Measurements from ENCODE around the gene ASXL2.
"Not testable (repeated sequence)": the region's sequence is repeated elsewhere in the genome, so short reads cannot be mapped to it uniquely, and the experiment has no call there.

Gene ASXL2

GRCh38 chr2:25891672-25892071 lies 13.4 kb upstream of the ASXL2 start:
- DNase-seq, result no peak

- no peak for DNase-seq
Measured at GRCh38 chr2:25887624-25888242, 9.4 kb upstream of the ASXL2 start.

GRCh38 chr2:25885933-25886332 lies 7.6 kb upstream of the ASXL2 start:
- no peak for DNase-seq

GRCh38 chr2:25881764-25882163 lies 3.5 kb upstream of the ASXL2 start:
- DNase-seq, result no peak

DNA sequence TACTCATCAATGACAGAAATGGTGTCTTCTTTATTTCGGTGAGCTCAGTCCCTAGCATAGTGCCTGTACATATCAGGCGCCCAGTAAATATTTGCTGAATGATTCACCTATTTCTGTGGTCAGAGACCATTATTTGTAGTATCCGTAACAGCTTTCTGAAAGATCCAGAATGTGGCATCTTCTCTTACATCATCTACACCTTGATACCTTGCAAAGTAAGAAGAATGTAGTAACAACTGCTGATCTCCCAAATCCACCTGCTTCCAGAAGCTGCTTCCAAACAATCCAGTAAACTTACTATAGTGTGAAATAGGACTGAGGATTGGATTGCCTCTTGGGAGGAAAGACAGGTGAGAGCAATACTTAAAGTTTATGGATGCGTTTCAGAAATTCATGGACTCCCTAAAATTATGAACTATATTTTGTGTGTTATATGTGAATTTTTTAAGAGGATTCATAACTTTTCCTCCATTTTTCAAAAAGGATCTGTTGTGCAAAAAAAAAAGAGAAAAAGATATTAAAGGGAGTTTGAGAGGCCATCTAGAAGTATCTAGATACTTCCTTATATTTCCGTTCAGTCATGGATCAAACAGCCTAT lies 945 bp upstream of the ASXL2 start:
- no peak for DNase-seq

GRCh38 chr2:25877431-25878360 lies 591 bp downstream of the ASXL2 start:
- peak; percentile 81 for DNase-seq

DNA sequence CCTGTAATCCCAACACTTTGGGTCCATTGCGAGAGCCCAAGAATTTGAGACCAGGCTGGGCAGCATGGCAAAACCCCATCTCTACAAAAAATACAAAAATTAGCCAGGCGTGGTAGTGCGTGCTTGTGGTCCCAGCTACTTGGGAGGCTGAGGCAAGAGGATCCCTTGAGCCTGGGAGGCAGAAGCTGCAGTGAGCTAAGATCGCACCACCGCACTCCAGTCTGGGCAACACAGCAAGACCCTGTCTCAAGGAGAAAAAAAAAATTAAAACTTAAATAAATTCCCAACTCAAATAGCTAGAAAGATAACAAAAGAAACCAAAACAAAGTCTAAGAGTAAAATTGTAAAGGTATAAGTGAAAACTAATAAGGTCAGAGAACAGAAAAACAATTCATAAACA lies 6.2 kb downstream of the ASXL2 start:
- DNase-seq, result no peak

GRCh38 chr2:25867396-25868003 lies 10.8 kb downstream of the ASXL2 start:
- DNase-seq, result no peak

DNA sequence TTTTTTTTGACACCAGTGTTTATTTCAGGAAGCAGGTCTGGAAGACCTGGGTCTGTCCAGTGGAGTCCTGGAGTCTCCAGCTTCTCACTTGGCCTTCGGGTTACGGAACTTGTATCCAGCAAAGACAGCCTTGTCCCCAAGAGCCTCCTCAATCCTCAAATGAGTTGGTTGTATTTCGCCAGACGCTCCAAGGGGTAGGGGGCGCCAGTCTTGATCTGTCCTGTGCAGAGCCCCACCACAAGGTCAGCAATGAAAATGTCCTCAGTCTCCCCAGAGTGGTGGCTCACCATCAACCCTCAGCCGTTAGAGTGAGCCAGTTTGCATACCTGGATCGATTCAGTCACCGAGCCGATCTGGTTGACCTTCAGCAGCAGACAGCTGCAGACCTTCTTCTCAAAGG lies 21.9 kb downstream of the ASXL2 start:
- DNase-seq, result no peak

GRCh38 chr2:25855065-25855464 lies 23.2 kb downstream of the ASXL2 start:
- no peak for DNase-seq

DNA sequence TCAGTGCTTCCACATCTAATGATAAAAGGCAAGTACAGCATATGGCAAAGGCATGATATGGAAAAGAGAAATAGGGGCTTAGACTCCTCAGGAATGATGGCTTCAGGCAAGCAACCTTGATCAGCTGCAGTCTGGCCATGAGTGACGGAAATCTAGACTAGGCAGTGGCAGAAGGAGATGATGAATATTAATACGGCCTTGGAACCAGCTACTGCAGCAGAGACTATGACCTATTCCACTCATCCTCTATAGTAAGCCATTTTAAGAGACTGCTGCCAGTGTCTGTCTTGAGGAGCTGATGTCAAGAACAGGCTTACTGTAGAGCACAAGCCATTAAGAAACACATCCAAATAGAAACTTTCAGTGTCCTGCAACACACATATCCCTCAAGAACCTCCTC lies 23.7 kb downstream of the ASXL2 start:
- DNase-seq, result no peak

GRCh38 chr2:25853038-25853638 lies 25.1 kb downstream of the ASXL2 start:
- no peak for DNase-seq

DNA sequence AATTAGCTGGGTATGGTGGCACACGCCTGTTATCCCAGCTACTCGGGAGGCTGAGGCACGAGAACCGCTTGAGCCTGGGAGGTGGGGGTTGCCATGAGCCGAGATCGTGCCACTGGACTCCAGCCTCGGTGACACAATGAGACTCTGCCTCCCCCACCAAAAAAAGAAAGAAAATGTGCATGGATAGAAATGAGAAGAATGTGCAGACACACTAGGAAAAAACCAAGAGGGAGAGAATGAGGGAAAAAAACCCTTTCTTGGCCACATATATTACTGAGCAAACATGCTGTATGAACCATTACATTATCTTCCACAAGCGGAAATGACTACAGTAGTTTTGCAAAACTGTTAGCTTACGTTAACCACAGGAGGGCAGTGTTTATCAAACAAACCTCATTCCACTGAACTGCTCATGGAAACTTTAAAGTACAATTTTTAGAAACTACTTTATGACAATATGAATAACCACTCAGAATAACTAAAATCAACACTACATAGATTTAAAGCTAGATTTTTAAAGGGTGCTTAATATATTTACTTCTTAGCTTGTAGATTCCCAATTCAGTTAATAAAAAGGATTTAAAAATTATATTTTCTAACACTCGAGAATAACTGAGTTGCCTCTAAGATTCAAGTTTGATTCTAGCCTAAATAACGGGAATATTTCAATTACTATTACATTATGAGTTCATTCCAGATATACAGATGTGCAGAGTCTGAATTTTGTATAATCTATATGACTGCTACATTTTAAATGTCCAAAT lies 26.4 kb downstream of the ASXL2 start:
- peak; percentile 13 for DNase-seq

GRCh38 chr2:25850400-25850799 lies 27.9 kb downstream of the ASXL2 start:
- not testable (repeated sequence) for DNase-seq

- not testable (repeated sequence) for DNase-seq
Measured at GRCh38 chr2:25849350-25849749, 28.9 kb downstream of the ASXL2 start.

GRCh38 chr2:25845843-25846505 lies 32.3 kb downstream of the ASXL2 start:
- no peak for DNase-seq

GRCh38 chr2:25844089-25844488 lies 34.2 kb downstream of the ASXL2 start:
- no peak for DNase-seq

DNA sequence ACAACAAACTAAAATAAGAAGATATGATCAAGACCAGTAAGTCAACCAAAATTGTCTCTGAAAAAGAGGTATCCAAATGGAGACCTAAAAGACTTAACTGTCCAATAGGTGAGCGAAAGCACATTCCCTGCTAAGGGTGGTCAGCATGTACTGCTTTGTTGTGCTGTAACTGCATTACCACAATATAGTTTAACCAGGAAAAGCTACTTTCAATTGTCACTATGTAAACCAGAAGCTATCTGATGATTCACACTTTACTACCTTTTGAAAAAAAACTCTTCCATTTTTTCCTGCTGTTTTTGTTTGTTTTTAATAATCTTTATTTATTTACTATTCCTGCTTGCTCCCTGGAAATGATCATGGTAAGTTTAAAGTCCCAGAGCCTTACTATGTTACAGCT lies 36.1 kb downstream of the ASXL2 start:
- DNase-seq, result no peak

DNA sequence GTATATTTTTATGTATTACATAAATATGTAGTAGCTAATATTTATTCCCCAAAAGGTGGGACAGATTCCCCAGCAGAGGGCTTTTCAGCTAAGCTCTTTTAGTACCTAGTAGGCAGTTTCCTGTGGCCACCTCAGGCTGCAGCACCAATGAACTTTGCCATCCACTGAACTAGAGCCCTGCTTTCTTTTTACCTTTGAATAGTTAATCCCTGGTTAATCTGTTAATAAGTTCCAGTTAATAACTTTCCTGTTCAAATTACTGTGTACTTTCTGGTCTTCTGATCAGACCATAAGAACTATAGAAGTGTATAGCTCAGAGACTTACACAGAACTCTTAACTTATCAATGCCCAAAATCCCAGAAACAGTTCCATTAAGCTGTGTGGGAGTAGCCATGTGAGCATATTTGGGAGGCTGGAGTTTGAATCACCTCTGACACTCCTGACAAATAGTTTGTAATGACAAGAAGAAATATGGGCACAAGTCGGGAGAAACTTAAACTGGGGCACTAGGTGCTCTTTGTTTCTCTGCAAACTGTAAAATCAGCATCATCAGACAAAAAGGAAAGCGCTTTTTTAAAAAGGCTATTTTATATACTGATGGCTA lies 40.0 kb downstream of the ASXL2 start:
- DNase-seq, result no peak

DNA sequence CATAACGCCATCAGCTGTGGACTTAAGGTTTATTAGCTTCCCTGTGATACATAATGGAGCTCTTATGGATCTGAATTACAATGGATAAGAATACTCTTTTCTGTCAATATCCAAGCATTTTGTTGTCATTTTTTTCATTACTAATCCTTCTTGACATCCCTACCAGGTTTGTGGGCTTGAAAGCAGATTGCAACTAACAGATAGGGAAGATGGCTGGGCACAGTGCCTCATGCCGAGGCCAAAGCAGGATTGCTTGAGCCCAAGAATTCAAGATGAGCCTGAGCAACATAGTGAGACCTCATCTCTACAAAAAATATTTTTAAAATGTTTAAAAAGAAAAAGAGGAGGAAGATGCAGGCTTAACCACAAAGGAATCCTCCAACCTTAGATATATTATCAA lies 42.4 kb downstream of the ASXL2 start:
- no peak for DNase-seq

- no peak for DNase-seq
Measured at GRCh38 chr2:25833566-25833965, 44.7 kb downstream of the ASXL2 start.
